ENCODE results near the gene MDFI.

MDFI gene

DNA sequence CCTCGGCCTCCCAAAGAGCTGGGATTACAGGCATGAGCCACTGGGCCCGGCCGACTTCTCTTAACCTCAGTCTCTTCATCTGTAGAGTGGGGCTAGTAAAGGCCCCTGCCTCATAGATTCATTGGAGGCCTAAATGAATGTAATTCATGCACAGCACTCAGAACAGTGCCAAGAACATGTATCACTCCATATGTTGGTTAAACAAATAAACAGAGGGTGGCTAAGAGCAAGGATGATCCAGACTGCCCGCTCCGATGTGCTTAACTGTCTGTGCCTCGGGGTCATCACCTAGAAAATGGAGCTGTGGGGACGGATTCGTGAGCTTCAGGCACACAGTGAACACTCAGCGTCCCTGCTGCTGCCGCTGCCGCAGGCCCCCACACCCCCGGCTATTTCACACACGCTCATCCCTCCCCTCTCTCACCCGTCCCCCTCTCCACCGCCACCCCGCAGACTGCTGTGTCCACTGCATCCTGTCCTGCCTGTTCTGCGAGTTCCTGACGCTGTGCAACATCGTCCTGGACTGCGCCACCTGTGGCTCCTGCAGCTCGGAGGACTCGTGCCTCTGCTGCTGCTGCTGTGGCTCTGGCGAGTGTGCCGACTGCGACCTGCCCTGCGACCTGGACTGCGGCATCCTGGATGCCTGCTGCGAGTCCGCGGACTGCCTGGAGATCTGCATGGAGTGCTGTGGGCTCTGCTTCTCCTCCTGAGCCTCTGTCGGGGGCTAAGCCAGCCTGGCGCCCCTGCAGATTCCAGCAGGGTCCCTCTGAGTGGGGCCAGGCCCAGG lies 14.8 kb downstream of the MDFI start:
- H3K27ac ChIP-seq = peak overlapping the region; percentile 98
- TF ChIP-seq CTCF (conservative IDR thresholded peaks at IDR 0.05) = peak; percentile 53

DNA sequence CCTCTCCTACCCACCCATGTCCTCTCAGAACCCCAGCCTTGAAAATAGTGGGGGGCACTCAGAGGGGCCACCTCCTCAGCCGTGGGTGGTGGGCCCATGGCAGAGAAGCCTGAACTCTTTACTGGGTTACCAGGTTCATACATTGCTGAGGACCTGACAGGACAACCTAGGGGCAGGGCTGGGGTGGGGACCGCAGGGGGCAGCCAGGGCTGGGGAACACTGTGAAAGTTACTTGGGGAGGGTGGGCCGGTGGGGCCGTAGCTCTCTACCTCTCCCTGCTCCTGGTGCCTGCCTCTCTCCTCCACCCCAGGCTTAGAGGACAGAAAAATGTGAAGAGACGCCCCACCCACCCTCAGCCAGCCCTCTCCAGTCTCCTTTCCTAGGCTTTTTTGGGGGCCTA lies 15.4 kb downstream of the MDFI start:
- no peak for TF ChIP-seq CTCF (conservative IDR thresholded peaks at IDR 0.05)
- H3K27ac ChIP-seq = peak overlapping the region; percentile 98

DNA sequence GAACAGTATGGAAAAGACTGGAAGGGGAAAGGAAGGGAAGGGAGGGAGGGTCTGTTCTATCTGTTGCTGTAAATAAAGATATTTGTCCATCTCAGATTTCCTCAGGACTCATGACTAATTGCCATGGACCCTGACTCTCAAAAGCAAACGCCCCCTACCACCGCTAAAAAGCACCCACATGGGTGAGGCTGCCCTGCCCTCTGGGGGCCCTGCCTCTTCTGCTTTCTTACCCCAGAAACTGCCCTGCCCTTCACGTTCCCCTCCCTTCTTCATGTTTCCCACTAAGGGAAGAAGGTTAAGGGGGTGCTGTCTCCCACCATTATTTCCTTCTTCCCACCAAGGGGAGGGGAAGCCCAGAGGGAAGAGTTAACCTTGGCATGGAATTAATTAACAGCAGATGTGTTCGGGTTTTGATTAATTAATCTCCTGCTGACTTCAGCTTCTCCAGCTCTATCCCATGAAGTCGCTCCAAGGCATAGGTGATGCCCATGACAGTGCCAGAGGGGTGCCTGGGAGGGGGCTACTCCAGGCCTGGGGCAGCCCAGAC lies 16.0 kb downstream of the MDFI start:
- no peak for TF ChIP-seq CTCF (conservative IDR thresholded peaks at IDR 0.05)
- H3K27ac ChIP-seq = peak overlapping the region; percentile 98

DNA sequence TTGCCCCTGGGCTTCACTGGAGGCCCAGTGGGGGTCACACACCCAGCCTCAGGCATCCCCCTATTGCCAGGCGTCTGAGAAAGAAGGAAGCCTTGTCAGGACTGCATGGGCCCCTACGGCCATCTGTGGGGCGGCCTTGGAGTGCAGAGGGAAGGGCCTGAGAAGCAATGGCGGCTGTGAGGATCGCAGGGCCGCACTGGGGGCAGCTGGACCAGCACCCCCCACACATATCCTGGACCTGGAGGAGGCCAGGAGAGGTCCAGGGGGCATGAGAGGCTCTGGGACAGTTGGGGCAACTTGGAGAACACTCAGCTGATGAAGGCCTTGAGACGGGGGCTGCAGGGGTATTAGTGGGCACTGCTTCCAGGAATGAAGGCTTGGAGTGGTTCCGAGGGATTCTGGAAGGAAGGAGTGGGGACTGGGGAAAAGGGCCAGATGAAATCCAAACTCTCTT lies 16.5 kb downstream of the MDFI start:
- H3K27ac ChIP-seq = peak overlapping the region; percentile 98
- TF ChIP-seq CTCF (conservative IDR thresholded peaks at IDR 0.05) = no peak

- peak overlapping the region; percentile 98 for H3K27ac ChIP-seq
- no peak for TF ChIP-seq CTCF (conservative IDR thresholded peaks at IDR 0.05)
Observed at GRCh38 chr6:41655176-41655575, 16.9 kb downstream of the MDFI start.

- peak overlapping the region; percentile 98 for H3K27ac ChIP-seq
- no peak for TF ChIP-seq CTCF (conservative IDR thresholded peaks at IDR 0.05)
Observed at GRCh38 chr6:41655646-41656001, 17.4 kb downstream of the MDFI start.

GRCh38 chr6:41656002-41656691 lies 17.9 kb downstream of the MDFI start:
- H3K27ac ChIP-seq = peak overlapping the region; percentile 98
- TF ChIP-seq CTCF (conservative IDR thresholded peaks at IDR 0.05) = no peak
